OCI-LY7 (cell line): ENCODE data around the gene FBXO7.

Source experiments
- EZH2phosphoT487 ChIP-seq: fragments of 200-600 bp; sonication (generic); IDR thresholded peaks from 2 replicates; pipeline ENCODE4 v1.6.1; 2018; ENCODE audit warnings: low read depth, borderline replicate concordance, mild to moderate bottlenecking, mixed run types, antibody characterized with exemption, low read length, moderate library complexity, mixed read lengths
- TF ChIP-seq, protein P1 (sequence below): fragments of 200-600 bp; sonication (generic); conservative IDR thresholded peaks from 2 replicates; pipeline ENCODE4 v1.5.1; 2014; ENCODE audit warnings: mild to moderate bottlenecking, antibody characterized with exemption, low read length, moderate library complexity, mixed read lengths

DNA sequence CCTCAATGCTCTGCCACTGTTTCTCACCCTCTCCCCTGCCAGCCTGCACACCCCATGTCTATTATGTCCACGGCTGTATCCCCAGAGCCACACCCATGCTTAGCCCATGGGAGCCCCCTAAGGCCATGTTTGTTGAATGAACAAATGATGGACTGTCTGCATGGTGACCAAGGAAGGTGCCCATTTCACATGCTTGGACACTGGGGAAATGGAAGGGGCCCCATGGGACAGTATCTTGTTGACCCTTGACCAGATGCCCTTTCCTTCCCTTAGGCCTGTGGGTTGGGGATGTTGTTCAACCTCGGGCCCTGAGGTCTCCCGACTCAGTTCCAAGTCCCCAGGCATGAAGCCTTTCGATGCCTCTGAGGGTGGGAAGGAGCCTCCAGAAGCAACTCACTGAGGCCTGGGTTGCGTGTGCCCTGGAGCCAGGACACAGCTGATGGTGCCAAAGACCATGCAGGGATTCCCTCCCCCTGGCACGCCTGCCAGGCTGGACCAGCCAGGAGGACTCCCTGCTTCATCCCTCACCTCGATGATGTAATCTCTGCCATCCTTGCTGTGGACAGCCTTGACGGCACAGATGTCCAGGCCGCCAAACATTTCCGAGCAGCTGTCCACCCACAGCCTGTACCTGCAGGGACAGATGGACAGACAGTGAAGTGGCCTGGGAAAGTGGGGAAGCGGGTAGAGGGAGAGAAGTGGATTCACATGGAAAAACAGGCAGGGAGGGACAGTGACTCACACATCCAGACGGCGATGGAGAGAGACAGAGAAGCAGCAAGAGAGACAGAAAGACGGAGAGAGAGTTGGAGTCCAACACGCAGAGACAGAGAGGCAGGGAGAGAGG is 58.9 kb downstream of the FBXO7 start:
- TF ChIP-seq, protein P1, sequence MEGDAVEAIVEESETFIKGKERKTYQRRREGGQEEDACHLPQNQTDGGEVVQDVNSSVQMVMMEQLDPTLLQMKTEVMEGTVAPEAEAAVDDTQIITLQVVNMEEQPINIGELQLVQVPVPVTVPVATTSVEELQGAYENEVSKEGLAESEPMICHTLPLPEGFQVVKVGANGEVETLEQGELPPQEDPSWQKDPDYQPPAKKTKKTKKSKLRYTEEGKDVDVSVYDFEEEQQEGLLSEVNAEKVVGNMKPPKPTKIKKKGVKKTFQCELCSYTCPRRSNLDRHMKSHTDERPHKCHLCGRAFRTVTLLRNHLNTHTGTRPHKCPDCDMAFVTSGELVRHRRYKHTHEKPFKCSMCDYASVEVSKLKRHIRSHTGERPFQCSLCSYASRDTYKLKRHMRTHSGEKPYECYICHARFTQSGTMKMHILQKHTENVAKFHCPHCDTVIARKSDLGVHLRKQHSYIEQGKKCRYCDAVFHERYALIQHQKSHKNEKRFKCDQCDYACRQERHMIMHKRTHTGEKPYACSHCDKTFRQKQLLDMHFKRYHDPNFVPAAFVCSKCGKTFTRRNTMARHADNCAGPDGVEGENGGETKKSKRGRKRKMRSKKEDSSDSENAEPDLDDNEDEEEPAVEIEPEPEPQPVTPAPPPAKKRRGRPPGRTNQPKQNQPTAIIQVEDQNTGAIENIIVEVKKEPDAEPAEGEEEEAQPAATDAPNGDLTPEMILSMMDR, result no peak
- no peak for TF ChIP-seq EZH2phosphoT487
